Central memory CD8-positive, alpha-beta T cell (primary cell): ENCODE results near the gene PSMA5.
"Not testable (repeated sequence)": the region's sequence is repeated elsewhere in the genome, so short reads cannot be mapped to it uniquely, and the experiment has no call there.

Experiments used
- ATAC-seq: fragments of 150-1000 bp; cut with Tn5 transposase; replicated peaks from 2 replicates; pipeline ENCODE4 v1.10.0; 2022; ENCODE audit warnings: mild to moderate bottlenecking, moderate FRiP score, moderate number of reproducible peaks; ENCODE audit not compliant: poor library complexity, severe bottlenecking; ENCODE audit errors: extremely low read depth
- DNase-seq, 2 donors: peaks; one replicate each; pipeline ENCODE4 v3.0.0; 2021; ENCODE audit warnings: low spot score in 2 of 2
- H3K27ac Mint-ChIP-seq: one replicate; pipeline ENCODE4 v1.8.0; 2022; ENCODE audit warnings: low read depth, mild to moderate bottlenecking, moderate library complexity, mixed read lengths
- H3K27me3 Mint-ChIP-seq: one replicate; pipeline ENCODE4 v1.8.0; 2022; ENCODE audit warnings: mixed read lengths
- H3K36me3 Mint-ChIP-seq: one replicate; pipeline ENCODE4 v1.8.0; 2022; ENCODE audit warnings: mild to moderate bottlenecking, moderate library complexity, mixed read lengths; ENCODE audit not compliant: insufficient read depth
- H3K4me1 Mint-ChIP-seq: one replicate; pipeline ENCODE4 v1.8.0; 2022; ENCODE audit warnings: mixed read lengths
- H3K4me3 Mint-ChIP-seq: one replicate; pipeline ENCODE4 v1.8.0; 2022; ENCODE audit warnings: mild to moderate bottlenecking, moderate library complexity, mixed read lengths
- H3K9me3 Mint-ChIP-seq: one replicate; pipeline ENCODE4 v1.8.0; 2022; ENCODE audit warnings: mixed read lengths

The PSMA5 gene

DNA sequence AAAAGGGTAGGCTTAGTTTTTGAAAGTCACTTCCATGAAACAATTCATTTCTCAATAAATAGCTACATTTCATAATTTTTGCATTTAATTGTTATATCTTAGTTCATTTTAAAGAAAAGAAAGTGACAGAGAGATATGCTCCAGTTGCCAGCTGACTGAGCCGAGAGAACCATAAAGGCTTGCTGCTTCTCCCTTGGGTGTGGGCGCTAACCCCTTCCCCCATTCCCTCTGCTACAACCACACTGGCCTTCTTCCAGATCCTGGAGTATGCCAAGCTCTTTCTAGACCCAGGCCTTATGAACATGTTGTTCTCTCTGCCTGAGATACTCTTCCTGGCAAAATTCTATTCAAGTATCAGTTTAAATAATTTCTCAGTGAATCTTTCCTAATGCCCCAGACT, 40.8 kb downstream of the PSMA5 start:
- H3K27ac Mint-ChIP-seq, result no peak overlapping the region
- no peak for ATAC-seq
- peaks cover 20% of the 10 kb centered on the region for H3K27me3 Mint-ChIP-seq
- no peak overlapping the region for H3K4me3 Mint-ChIP-seq
- H3K9me3 Mint-ChIP-seq, result no peaks in the 10 kb centered on the region
- no peaks in the 10 kb centered on the region for H3K36me3 Mint-ChIP-seq
- H3K4me1 Mint-ChIP-seq, result no peaks in the 10 kb centered on the region
- DNase-seq, result no peak

DNA sequence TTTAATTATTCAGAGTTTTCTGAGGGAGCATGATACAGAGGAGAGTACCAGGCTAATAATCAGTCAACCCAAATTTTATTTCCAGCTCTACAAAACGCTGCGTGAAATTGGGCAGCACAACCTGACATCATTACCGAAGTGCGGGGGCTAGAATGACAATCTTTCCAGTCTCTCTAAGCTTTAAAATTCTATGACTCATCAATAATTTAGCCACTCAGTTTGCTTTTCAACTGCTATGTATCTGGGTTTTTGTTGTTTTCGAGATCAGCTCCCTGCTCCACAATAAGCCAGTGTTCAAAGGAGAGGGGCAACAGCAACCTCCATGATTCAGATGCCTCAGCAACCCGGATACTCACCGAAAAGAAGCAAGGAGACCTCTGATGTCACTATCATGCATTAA, 42.4 kb downstream of the PSMA5 start:
- no peaks in the 10 kb centered on the region for H3K9me3 Mint-ChIP-seq
- no peak overlapping the region for H3K4me3 Mint-ChIP-seq
- no peak overlapping the region for H3K27ac Mint-ChIP-seq
- ATAC-seq (no peak), DNase-seq (no peak)
- no peaks in the 10 kb centered on the region for H3K4me1 Mint-ChIP-seq
- peaks cover 4% of the 10 kb centered on the region for H3K27me3 Mint-ChIP-seq
- no peaks in the 10 kb centered on the region for H3K36me3 Mint-ChIP-seq

DNA sequence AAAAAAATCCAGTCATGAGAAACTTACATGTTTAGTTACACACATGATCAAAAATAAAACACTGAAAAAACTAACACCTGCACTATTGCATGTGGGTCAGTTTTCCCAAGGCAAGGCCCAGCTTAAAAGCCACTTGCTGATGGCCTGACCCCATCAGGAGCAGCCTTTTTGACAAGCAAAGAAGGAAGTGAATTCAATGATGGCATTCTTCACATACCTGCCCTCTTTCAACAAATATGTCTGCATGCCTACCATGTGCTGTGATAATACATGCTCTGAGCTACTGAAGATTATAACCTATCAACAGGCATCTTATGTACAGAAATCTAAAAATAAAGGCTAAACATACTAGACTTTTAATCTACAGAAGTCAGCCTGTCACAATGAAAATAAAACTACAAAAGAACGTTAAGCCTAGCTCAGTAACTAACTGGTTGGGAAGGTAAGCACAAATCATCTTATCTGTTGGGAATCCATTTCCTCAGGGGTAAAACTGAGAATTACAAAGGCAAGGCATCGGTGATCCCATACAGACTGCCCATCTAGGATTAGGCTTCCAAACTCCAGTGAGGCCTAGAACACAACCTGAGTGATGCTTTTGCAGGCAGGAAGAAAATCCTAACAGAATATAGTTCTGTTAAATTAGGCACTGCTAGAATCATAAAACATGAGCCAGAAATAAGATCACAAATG, 43.0 kb downstream of the PSMA5 start:
- Mint-ChIP-seq H3K4me1 (no peaks in the 10 kb centered on the region), H3K9me3 (no peaks in the 10 kb centered on the region), H3K36me3 (no peaks in the 10 kb centered on the region), H3K27ac (no peak overlapping the region), H3K4me3 (no peak overlapping the region), H3K27me3 (no peaks in the 10 kb centered on the region)
- DNase-seq (no peak), ATAC-seq (no peak)

DNA sequence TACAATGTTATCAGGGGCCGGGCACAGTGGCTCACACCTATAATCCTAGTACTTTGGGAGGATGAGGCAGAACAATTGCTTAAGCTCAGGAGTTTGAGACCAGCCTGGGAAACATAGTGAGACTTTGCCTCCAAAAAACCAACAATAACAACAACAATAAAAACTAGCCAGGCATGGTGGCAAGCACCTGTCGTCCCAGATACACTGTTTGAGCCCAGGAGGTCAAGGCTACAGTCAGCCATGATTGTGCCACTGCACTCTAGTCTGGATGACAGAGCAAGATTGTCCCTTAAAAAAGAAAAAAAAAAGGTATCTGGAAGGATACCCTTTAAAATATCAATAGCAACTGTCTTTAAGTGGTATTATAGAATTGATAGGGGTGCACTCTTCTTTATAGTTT, 44.7 kb downstream of the PSMA5 start:
- DNase-seq (no peak), ATAC-seq (no peak)
- H3K4me1 Mint-ChIP-seq, result no peaks in the 10 kb centered on the region
- H3K36me3 Mint-ChIP-seq, result no peaks in the 10 kb centered on the region
- H3K27ac Mint-ChIP-seq, result no peak overlapping the region
- H3K9me3 Mint-ChIP-seq, result no peaks in the 10 kb centered on the region
- H3K27me3 Mint-ChIP-seq, result no peaks in the 10 kb centered on the region
- H3K4me3 Mint-ChIP-seq, result no peak overlapping the region

DNA sequence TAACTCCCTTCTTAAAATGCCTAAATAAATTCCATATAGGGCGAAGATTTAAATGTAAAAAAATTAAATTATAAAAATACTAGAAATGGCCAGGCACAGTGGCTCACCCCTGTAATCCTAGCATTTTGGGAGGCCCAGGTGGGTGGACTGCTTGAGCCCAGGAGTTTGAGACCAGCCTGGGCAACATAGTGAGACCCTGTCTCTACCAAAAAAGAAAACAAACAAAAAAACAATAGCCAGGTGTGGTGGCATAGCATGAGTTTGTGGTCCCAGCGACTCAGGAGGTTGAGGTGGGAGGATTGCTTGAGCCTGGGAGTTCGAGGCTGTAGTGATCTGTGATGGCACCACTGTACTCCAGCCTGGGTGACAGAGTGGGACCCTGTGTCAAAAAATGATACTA, 46.3 kb downstream of the PSMA5 start:
- Mint-ChIP-seq H3K4me3 (no peak overlapping the region), H3K9me3 (no peaks in the 10 kb centered on the region), H3K36me3 (no peaks in the 10 kb centered on the region), H3K27ac (no peak overlapping the region), H3K4me1 (no peaks in the 10 kb centered on the region), H3K27me3 (no peaks in the 10 kb centered on the region)
- ATAC-seq (no peak), DNase-seq (no peak)

DNA sequence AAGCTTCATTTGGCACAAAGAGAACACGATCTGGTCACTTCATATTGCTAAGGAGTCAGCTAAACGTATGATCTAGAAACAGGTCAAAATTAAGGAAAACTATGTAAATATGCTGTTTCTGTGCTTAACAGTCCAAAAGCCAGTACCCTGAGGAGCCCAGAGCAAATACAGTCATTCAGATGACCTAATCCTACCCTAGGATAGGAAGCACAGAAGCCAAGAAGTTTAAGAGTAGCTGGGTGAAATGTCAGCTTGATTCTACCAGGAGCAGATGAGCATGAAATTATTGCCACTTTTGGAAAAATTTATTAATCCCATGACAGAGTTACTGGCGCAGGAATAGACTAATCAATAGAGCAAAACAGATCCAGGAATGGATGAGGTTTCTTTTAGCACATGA, 46.8 kb downstream of the PSMA5 start:
- DNase-seq (no peak), ATAC-seq (no peak)
- Mint-ChIP-seq H3K36me3 (no peaks in the 10 kb centered on the region), H3K4me3 (no peak overlapping the region), H3K9me3 (no peaks in the 10 kb centered on the region), H3K27ac (no peak overlapping the region), H3K27me3 (no peaks in the 10 kb centered on the region), H3K4me1 (no peaks in the 10 kb centered on the region)

DNA sequence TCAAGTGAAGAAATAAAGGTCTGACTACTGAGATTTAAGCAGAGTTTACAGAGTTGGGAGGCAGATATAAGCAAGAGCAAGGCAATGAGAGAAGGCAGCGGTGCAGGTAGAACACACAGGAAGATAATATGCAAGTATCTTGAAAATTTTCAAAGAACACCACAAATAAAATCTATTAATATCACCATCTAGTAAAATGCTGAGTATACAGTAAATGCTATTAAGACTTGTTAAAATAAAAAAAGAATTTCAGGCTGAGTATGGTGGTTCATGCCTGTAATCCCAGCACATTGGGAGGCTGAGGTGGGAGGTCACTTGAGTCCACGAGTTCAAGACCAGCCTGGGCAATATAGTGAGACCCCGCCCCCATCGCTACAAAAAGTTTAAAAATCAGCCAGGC, 48.5 kb downstream of the PSMA5 start:
- ATAC-seq, result no peak
- Mint-ChIP-seq H3K27me3 (peaks cover 7% of the 10 kb centered on the region), H3K4me3 (no peak overlapping the region), H3K27ac (no peak overlapping the region), H3K4me1 (no peaks in the 10 kb centered on the region), H3K36me3 (no peaks in the 10 kb centered on the region), H3K9me3 (no peaks in the 10 kb centered on the region)
- no peak for DNase-seq

DNA sequence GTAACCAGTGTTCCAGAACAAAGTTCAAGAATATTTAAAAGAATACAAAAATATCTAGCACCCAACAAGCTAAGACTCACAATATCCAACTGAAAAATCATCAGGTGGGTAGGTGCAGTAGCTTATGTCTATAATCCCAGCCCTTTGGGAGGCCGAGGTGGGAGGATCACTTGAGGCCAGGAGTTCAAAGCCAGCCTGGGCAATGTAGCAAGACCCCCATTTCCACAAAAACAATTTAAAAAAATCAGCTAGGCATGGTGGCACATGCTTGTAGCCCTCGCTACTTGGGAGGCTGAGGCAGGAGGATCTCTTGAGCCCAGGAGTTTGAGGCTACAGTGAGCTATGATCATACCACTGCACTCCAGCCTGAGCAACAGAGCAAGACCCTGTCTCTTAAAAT, 52.6 kb downstream of the PSMA5 start:
- peaks cover 20% of the 10 kb centered on the region for H3K27me3 Mint-ChIP-seq
- DNase-seq, H3K36me3 Mint-ChIP-seq, H3K4me3 Mint-ChIP-seq, H3K9me3 Mint-ChIP-seq, H3K27ac Mint-ChIP-seq, ATAC-seq, H3K4me1 Mint-ChIP-seq: not testable (repeated sequence)

DNA sequence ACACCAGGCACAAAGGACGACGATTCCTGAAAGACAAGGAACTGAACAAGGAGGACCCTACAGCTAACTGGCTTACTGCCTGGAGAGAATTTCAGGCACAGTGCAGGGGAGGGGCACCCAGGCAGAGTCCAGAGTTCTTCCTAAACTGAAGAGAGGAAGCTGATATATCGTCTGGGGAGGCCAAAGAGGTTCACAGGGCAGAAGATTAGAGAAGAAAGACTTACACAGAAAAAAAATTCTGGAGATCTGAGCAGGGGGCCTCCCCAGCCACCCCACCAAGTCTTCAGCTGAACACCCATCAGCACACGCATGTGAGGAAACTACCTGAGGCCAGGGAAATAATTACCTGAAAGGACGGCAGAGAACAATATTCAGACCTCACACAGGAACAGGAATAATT, 53.1 kb downstream of the PSMA5 start:
- Mint-ChIP-seq H3K4me1 (no peaks in the 10 kb centered on the region), H3K27ac (no peak overlapping the region), H3K27me3 (peaks cover 20% of the 10 kb centered on the region), H3K4me3 (no peak overlapping the region), H3K9me3 (no peaks in the 10 kb centered on the region), H3K36me3 (no peaks in the 10 kb centered on the region)
- DNase-seq, result no peak
- no peak for ATAC-seq

DNA sequence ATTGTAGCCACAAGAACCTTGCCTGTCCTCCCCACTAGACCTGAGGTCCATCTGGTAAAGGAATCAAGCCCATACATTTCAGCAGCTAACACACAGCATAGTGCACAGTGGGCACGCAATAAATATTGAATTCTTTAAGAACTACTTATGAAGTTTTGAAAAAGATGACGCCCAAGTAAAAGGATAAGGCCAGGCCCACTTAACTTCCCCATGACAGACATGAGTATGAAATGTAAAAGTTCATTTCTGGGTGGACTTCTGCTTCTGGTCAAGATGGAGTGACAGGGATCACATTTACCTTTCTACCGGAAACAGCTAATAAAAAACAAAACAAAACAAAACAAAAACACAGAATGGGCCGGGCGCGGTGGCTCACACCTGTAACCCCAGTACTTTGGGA, 54.0 kb downstream of the PSMA5 start:
- Mint-ChIP-seq H3K4me1 (no peaks in the 10 kb centered on the region), H3K36me3 (no peaks in the 10 kb centered on the region), H3K27me3 (peaks cover 26% of the 10 kb centered on the region), H3K4me3 (no peak overlapping the region), H3K27ac (no peak overlapping the region), H3K9me3 (no peaks in the 10 kb centered on the region)
- DNase-seq (no peak), ATAC-seq (no peak)

DNA sequence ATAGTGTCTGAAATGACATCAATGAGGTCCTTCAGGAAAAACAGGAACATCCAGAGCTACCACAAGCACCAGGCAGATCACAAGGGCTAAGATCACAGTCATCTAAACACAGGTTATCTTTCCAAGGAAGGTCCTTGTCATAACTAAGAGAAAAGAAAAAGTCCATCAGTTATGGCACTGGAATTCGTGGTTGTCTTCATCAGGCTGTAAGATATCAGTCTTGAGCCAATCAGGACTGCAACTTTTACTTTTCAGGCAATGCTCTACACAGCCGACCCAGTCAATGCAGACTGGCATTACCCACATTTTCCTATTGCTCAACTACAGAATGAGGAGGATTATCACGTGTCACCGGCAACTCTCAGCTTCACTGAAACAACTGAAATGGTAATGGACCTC, 54.9 kb downstream of the PSMA5 start:
- Mint-ChIP-seq H3K27me3 (peaks cover 36% of the 10 kb centered on the region), H3K4me3 (no peak overlapping the region), H3K36me3 (no peaks in the 10 kb centered on the region), H3K9me3 (no peaks in the 10 kb centered on the region), H3K27ac (no peak overlapping the region), H3K4me1 (no peaks in the 10 kb centered on the region)
- DNase-seq (no peak), ATAC-seq (no peak)

DNA sequence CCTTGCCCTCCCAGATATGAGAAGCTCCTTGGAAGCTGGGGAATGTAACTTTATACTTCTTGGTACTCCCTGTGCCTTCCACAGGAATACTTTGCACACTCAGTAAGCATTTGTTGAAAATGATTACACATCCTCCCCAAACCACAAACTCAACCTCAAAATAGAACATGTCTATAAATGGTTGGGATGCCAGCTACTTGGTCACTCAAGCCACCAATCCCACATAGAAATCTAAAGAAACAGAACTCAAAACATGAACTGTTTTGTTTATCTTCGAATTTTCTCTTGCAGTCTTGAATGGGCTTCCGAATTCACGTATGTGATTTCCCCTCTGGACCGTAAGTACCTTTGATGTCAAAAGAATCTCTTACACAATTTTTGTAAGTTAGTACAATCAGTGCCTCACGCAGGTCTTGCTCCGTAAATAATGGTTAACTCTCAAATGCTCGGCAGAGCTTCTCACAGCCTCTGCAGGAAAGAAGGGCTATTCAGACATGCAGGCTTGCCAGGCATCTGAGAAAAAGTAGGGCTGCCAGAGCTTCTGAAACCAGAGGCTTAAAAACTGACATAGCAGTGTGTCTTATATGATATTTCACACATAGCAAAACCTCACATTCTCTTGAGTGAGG, 55.4 kb downstream of the PSMA5 start:
- DNase-seq (no peak), ATAC-seq (no peak)
- no peak overlapping the region for H3K27ac Mint-ChIP-seq

DNA sequence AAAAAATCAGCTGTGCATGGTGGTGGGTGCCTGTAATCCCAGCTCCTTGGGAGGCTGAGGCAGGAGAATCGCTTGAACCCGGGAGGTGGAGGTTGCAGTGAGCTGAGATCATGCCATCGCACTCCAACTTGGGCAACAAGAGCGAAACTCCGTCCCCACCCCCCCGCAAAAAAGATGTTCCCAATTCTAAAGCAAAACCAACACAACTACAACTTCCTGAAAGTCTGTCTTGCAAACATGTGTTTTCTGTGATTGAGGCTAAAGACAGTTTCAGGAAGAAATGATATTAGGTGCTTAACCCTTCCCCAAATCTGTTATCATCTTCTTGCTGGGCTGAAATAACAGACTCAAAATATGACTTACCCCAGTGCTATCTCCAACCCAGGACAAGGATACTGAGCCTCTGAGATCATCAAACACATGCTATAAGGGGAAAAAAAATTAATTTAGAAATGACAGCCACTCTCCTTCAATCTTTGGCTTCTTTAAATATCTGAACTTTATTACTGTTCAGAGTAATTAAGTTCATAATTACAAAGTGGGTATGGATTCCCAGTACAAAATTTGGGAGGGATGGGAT, 57.0 kb downstream of the PSMA5 start:
- ATAC-seq (no peak), DNase-seq (no peak)
- H3K36me3 Mint-ChIP-seq, result no peaks in the 10 kb centered on the region
- H3K4me1 Mint-ChIP-seq, result no peaks in the 10 kb centered on the region
- H3K4me3 Mint-ChIP-seq, result no peak overlapping the region
- H3K9me3 Mint-ChIP-seq, result no peaks in the 10 kb centered on the region
- no peak overlapping the region for H3K27ac Mint-ChIP-seq
- H3K27me3 Mint-ChIP-seq, result peaks cover 38% of the 10 kb centered on the region

More for the DNA sequence above, 55.4 kb downstream of the PSMA5 start:
- H3K4me3 Mint-ChIP-seq, result no peak overlapping the region
- no peaks in the 10 kb centered on the region for H3K9me3 Mint-ChIP-seq
- no peaks in the 10 kb centered on the region for H3K36me3 Mint-ChIP-seq
- H3K4me1 Mint-ChIP-seq, result no peaks in the 10 kb centered on the region
- H3K27me3 Mint-ChIP-seq, result peaks cover 38% of the 10 kb centered on the region
